Raji (cell line): ENCODE data around the gene SLC8A1.

Source experiments
- POLR2A ChIP-seq: IDR thresholded peaks from 2 replicates; pipeline ENCODE4 v1.6.1; 2011; ENCODE audit warnings: low read depth, low read length, control low read depth; ENCODE audit not compliant: insufficient read depth

The SLC8A1 gene

GRCh38 chr2:40219141-40219540 lies 232.7 kb downstream of the SLC8A1 start:
- TF ChIP-seq POLR2A, result no peak

GRCh38 chr2:40218679-40219078 lies 233.2 kb downstream of the SLC8A1 start:
- TF ChIP-seq POLR2A, result no peak

- TF ChIP-seq POLR2A, result no peak
These were observed 238.3 kb downstream of the SLC8A1 start for GRCh38 chr2:40213619-40214018.

- TF ChIP-seq POLR2A, result no peak
These were observed 238.8 kb downstream of the SLC8A1 start for GRCh38 chr2:40213071-40213470.

- TF ChIP-seq POLR2A, result no peak
These were observed 240.9 kb downstream of the SLC8A1 start for GRCh38 chr2:40210968-40211353.

GRCh38 chr2:40210344-40210967 lies 241.4 kb downstream of the SLC8A1 start:
- TF ChIP-seq POLR2A, result no peak

GRCh38 chr2:40209761-40210160 lies 242.1 kb downstream of the SLC8A1 start:
- TF ChIP-seq POLR2A, result no peak

- TF ChIP-seq POLR2A, result no peak
These were observed 243.4 kb downstream of the SLC8A1 start for GRCh38 chr2:40208463-40208862.

- no peak for TF ChIP-seq POLR2A
These were observed 247.6 kb downstream of the SLC8A1 start for GRCh38 chr2:40204268-40204667.

GRCh38 chr2:40202798-40203400 lies 249.0 kb downstream of the SLC8A1 start:
- no peak for TF ChIP-seq POLR2A

- no peak for TF ChIP-seq POLR2A
These were observed 250.5 kb downstream of the SLC8A1 start for GRCh38 chr2:40201425-40201824.

GRCh38 chr2:40200366-40200915 lies 251.4 kb downstream of the SLC8A1 start:
- no peak for TF ChIP-seq POLR2A

- no peak for TF ChIP-seq POLR2A
These were observed 252.1 kb downstream of the SLC8A1 start for GRCh38 chr2:40199771-40200170.

- no peak for TF ChIP-seq POLR2A
These were observed 254.8 kb downstream of the SLC8A1 start for GRCh38 chr2:40197121-40197520.

- TF ChIP-seq POLR2A, result no peak
These were observed 258.2 kb downstream of the SLC8A1 start for GRCh38 chr2:40193670-40194026.

- TF ChIP-seq POLR2A, result no peak
These were observed 258.8 kb downstream of the SLC8A1 start for GRCh38 chr2:40192864-40193669.
